Upper lobe of left lung (tissue), 6 donors: ENCODE measurements around the gene GALNT7. TPM values are rescaled to one million over a fixed set of nuclear protein-coding genes. Genes with fewer than 3 reads are reported as not detected.

Experiments
- ATAC-seq, 2 donors: fragments of 200-7000 bp; cut with Tn5 transposase; one replicate each; pipeline ENCODE4 v1.9.1; 2022; ENCODE audit warnings: mild to moderate bottlenecking in 2 of 2, moderate library complexity in 2 of 2; ENCODE audit not compliant: low FRiP score in 2 of 2
- DNase-seq, 2 donors: peaks; one replicate each; pipeline ENCODE4 v3.0.0-alpha.2; 2019 to 2020
- H3K27ac ChIP-seq, 4 donors: fragments of 200-600 bp; sonication (generic); one replicate each; pipeline ENCODE4 v1.5.1; 2016 to 2019
- H3K27me3 ChIP-seq, 4 donors: fragments of 200-600 bp; sonication (generic); one replicate each; pipeline ENCODE4 v1.5.1; 2017 to 2019
- H3K36me3 ChIP-seq, 4 donors: fragments of 200-600 bp; sonication (generic); one replicate each; pipeline ENCODE4 v1.5.1; 2016 to 2019
- H3K4me1 ChIP-seq, 4 donors: fragments of 200-600 bp; sonication (generic); one replicate each; pipeline ENCODE4 v1.5.1; 2018 to 2019
- H3K4me3 ChIP-seq, 4 donors: fragments of 200-600 bp; sonication (generic); one replicate each; pipeline ENCODE4 v1.5.1; 2017 to 2019; ENCODE audit warnings: mild to moderate bottlenecking in 2 of 4, moderate library complexity in 1 of 4
- H3K9me3 ChIP-seq, 4 donors: fragments of 200-600 bp; sonication (generic); one replicate each; pipeline ENCODE4 v1.5.1; 2018 to 2019
- CTCF ChIP-seq, 6 experiments: fragments of 450-650 bp in 4 of 6; fragments of 200-600 bp in 2 of 6; sonication (generic) in 2 of 6; IDR thresholded peaks; one replicate each; pipeline ENCODE4 v1.5.1; 2016 to 2019; ENCODE audit warnings: antibody characterized with exemption in 6 of 6
- EP300 ChIP-seq, 4 donors: sonication (generic); formaldehyde crosslinking; IDR thresholded peaks; one replicate each; pipeline ENCODE4 v1.5.1; 2017; ENCODE audit warnings: antibody characterized with exemption in 4 of 4, control low read depth in 2 of 4
- POLR2A ChIP-seq, 4 donors: fragments of 450-650 bp; IDR thresholded peaks; one replicate each; pipeline ENCODE4 v1.5.1; 2016 to 2017; ENCODE audit warnings: antibody characterized with exemption in 4 of 4, mild to moderate bottlenecking in 2 of 4
- POLR2AphosphoS5 ChIP-seq, 2 donors: sonication (generic); formaldehyde crosslinking; IDR thresholded peaks; one replicate each; pipeline ENCODE4 v1.5.1; 2017; ENCODE audit warnings: antibody characterized with exemption in 2 of 2
- WGBS, 2 donors: methylation state at CpG; one replicate each; pipeline ENCODE4 v1.1.5; 2017 to 2018; 5-methylcytosine and 5-hydroxymethylcytosine counted together
- total RNA-seq, 6 donors: library from RNA; depleted of rRNA in 4 of 6; stranded (reverse); fragments of >200 nt in 4 of 6; gene quantifications; one replicate each; pipeline versions ENCODE4 v1.1.0 to v1.2.1, GENCODE V29; 2016 to 2021
- donor health status: DM: no; HTN: no; CAD: no; lungs with moderate emphysema.
- donor health status: DM: no; HTN: yes; CAD: no; lungs with severe emphysema.

GALNT7 gene
- total RNA-seq, 6 donors from 2014 or later: 5.0 to 68.1 (median 20.1) TPM

DNA sequence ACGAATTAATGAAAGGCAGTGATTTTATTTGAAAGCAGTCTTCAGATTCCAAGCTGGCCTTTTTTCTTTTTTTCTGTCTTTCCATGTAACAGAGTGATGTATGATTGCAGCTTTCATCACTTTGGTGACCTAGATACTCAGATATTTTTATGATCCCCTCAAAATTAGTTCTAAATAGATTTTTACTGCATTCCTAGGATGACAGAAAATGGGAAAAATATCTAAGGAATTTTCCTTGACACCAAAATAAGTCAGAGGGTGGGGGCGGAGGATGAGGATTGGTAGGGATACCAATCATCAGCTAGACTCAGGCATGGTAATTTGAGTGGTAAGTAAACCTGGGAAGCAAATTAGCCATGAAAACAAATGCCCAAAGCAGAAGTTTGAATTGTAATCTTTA, 177.5 kb downstream of the GALNT7 start:
- Histone ChIP-seq H3K36me3 (no peaks in the 10 kb centered on the region), H3K4me1 (no peaks in the 10 kb centered on the region), H3K27me3 (no peaks in the 10 kb centered on the region), H3K4me3 (no peak overlapping the region), H3K27ac (no peak overlapping the region), H3K9me3 (no peaks in the 10 kb centered on the region)
- 66 to 84% methylated on average over 2 of the region's 2 CpGs for WGBS, 2 donors
- DNase-seq (no peak), ATAC-seq (no peak)
- no peak for TF ChIP-seq POLR2AphosphoS5 (IDR thresholded peaks at IDR 0.05)

GRCh38 chr4:173347467-173347866, 178.9 kb downstream of the GALNT7 start:
- Histone ChIP-seq H3K36me3 (no peaks in the 10 kb centered on the region), H3K27ac (no peak overlapping the region), H3K9me3 (no peaks in the 10 kb centered on the region), H3K4me3 (no peak overlapping the region), H3K27me3 (no peaks in the 10 kb centered on the region), H3K4me1 (no peaks in the 10 kb centered on the region)
- DNase-seq: no peak
- ATAC-seq: no peak
- 100% methylated on average over 1 of the region's 1 CpG for WGBS, 2 donors
- TF ChIP-seq POLR2AphosphoS5 (IDR thresholded peaks at IDR 0.05): no peak
- no peak for TF ChIP-seq CTCF (IDR thresholded peaks at IDR 0.05)
- TF ChIP-seq EP300 (IDR thresholded peaks at IDR 0.05): no peak
- no peak for TF ChIP-seq POLR2A (IDR thresholded peaks at IDR 0.05)

GRCh38 chr4:173357939-173358338, 189.3 kb downstream of the GALNT7 start:
- no peak overlapping the region for H3K4me3 ChIP-seq
- H3K27me3 ChIP-seq: no peaks in the 10 kb centered on the region
- no peak overlapping the region for H3K27ac ChIP-seq
- no peak for DNase-seq
- no peaks in the 10 kb centered on the region for H3K9me3 ChIP-seq
- no peak for ATAC-seq
- 63 to 65% methylated on average over 2 of the region's 2 CpGs for WGBS, 2 donors
- TF ChIP-seq CTCF (IDR thresholded peaks at IDR 0.05): no peak
- no peaks in the 10 kb centered on the region for H3K36me3 ChIP-seq
- H3K4me1 ChIP-seq: no peaks in the 10 kb centered on the region

- H3K36me3 ChIP-seq: no peaks in the 10 kb centered on the region
- ATAC-seq (no peak), DNase-seq (no peak)
- WGBS, 2 donors: 61 to 64% methylated on average over 5 of the region's 5 CpGs
- H3K4me3 ChIP-seq: no peak overlapping the region
- no peaks in the 10 kb centered on the region for H3K9me3 ChIP-seq
- no peak for TF ChIP-seq EP300 (IDR thresholded peaks at IDR 0.05)
- TF ChIP-seq POLR2A (IDR thresholded peaks at IDR 0.05): no peak
- no peak for TF ChIP-seq CTCF (IDR thresholded peaks at IDR 0.05)
- no peaks in the 10 kb centered on the region for H3K4me1 ChIP-seq
- no peaks in the 10 kb centered on the region for H3K27me3 ChIP-seq
- no peak overlapping the region for H3K27ac ChIP-seq
These were observed 192.1 kb downstream of the GALNT7 start for GRCh38 chr4:173360587-173361221.

GRCh38 chr4:173362666-173363065, 194.1 kb downstream of the GALNT7 start:
- no peak for ATAC-seq
- no peak overlapping the region for H3K27ac ChIP-seq
- no peak for DNase-seq
- H3K4me1 ChIP-seq: peaks cover 0 to 5% (median 0%) of the 10 kb centered on the region in 4 donors
- H3K27me3 ChIP-seq: no peaks in the 10 kb centered on the region
- H3K9me3 ChIP-seq: no peaks in the 10 kb centered on the region
- TF ChIP-seq POLR2A (IDR thresholded peaks at IDR 0.05): no peak
- TF ChIP-seq CTCF (IDR thresholded peaks at IDR 0.05): no peak
- no peak for TF ChIP-seq POLR2AphosphoS5 (IDR thresholded peaks at IDR 0.05)
- TF ChIP-seq EP300 (IDR thresholded peaks at IDR 0.05): no peak
- 90 to 92% methylated on average over 3 of the region's 3 CpGs for WGBS, 2 donors
- H3K36me3 ChIP-seq: no peaks in the 10 kb centered on the region
- H3K4me3 ChIP-seq: no peak overlapping the region
